ENCODE measurements around the gene PF4V1. TPM values are rescaled to one million over a fixed set of nuclear protein-coding genes. Genes with fewer than 3 reads are reported as not detected.

PF4V1 gene
- total RNA-seq, 1 experiment from 2014 or later, result not detected

GRCh38 chr4:73842696-73843095 is 10.4 kb upstream of the PF4V1 start:
- no peaks in the 10 kb centered on the region for H3F3A ChIP-seq (ENCODE audit: insufficient read depth, low read depth)
- no peak overlapping the region for H2AFZ ChIP-seq
- no peak for DNase-seq
- no peaks in the 10 kb centered on the region for H3K79me2 ChIP-seq (ENCODE audit: low read depth)
- ChIA-PET POLR2A (ENCODE audit: unreplicated experiment) (no interaction called here), CTCF (no interaction called here)
- H3K36me3 ChIP-seq (ENCODE audit: low read depth), result no peaks in the 10 kb centered on the region
- TF ChIP-seq EZH2 (IDR thresholded peaks at IDR 0.05; ENCODE audit: low read depth), result no peak
- no peak for TF ChIP-seq CTCF (conservative IDR thresholded peaks at IDR 0.05)
- intact Hi-C loops (cut with micrococcal nuclease; ENCODE audit: unreplicated experiment), result no loop called here
- no peaks in the 10 kb centered on the region for H3K9me3 ChIP-seq (ENCODE audit: insufficient read depth, low read depth)
- no TSS peak for BruUV-seq (replicated peaks)
- no peak overlapping the region for H3K4me3 ChIP-seq
- no peak overlapping the region for H3K4me2 ChIP-seq
- no peaks in the 10 kb centered on the region for H3K27me3 ChIP-seq (ENCODE audit: insufficient read depth, low read depth)
- no peaks in the 10 kb centered on the region for H3K9me2 ChIP-seq (ENCODE audit: insufficient read depth)
- H3K4me1 ChIP-seq (replicated peaks; ENCODE audit: insufficient read depth), result no peaks in the 10 kb centered on the region; the same call in 1 of the 2 replicates
- no peak overlapping the region for H3K27ac ChIP-seq
- H4K20me1 ChIP-seq (ENCODE audit: insufficient read depth), result no peaks in the 10 kb centered on the region

GRCh38 chr4:73843369-73843768 is 9.7 kb upstream of the PF4V1 start:
- no peaks in the 10 kb centered on the region for H3F3A ChIP-seq (ENCODE audit: insufficient read depth, low read depth)
- H3K4me3 ChIP-seq, result no peak overlapping the region
- TF ChIP-seq EZH2 (IDR thresholded peaks at IDR 0.05; ENCODE audit: low read depth) (no peak), CTCF (conservative IDR thresholded peaks at IDR 0.05) (no peak)
- ChIA-PET CTCF (no interaction called here), POLR2A (ENCODE audit: unreplicated experiment) (no interaction called here)
- H3K36me3 ChIP-seq (ENCODE audit: low read depth), result no peaks in the 10 kb centered on the region
- no peaks in the 10 kb centered on the region for H3K27me3 ChIP-seq (ENCODE audit: insufficient read depth, low read depth)
- no peak overlapping the region for H3K4me2 ChIP-seq
- H3K9me2 ChIP-seq (ENCODE audit: insufficient read depth), result no peaks in the 10 kb centered on the region
- H3K4me1 ChIP-seq (replicated peaks; ENCODE audit: insufficient read depth), result no peaks in the 10 kb centered on the region; the same call in 1 of the 2 replicates
- no peak overlapping the region for H3K27ac ChIP-seq
- H3K79me2 ChIP-seq (ENCODE audit: low read depth), result no peaks in the 10 kb centered on the region
- no peak overlapping the region for H2AFZ ChIP-seq
- BruUV-seq (replicated peaks), result no TSS peak
- intact Hi-C loops (cut with micrococcal nuclease; ENCODE audit: unreplicated experiment), result no loop called here
- no peaks in the 10 kb centered on the region for H4K20me1 ChIP-seq (ENCODE audit: insufficient read depth)
- DNase-seq, result no peak
- no peaks in the 10 kb centered on the region for H3K9me3 ChIP-seq (ENCODE audit: insufficient read depth, low read depth)

- CTCF ChIA-PET, result no interaction called here
- Histone ChIP-seq H3K9me3 (ENCODE audit: insufficient read depth, low read depth) (no peaks in the 10 kb centered on the region), H3F3A (ENCODE audit: insufficient read depth, low read depth) (no peaks in the 10 kb centered on the region), H3K27ac (0 out of 2 replicates have a peak overlapping the region, but pooled peaks have one; percentile 29), H3K79me2 (ENCODE audit: low read depth) (no peaks in the 10 kb centered on the region), H3K4me2 (peak overlapping the region; percentile 16; the same call in 1 of the 2 replicates), H2AFZ (no peak overlapping the region), H3K4me3 (no peak overlapping the region), H3K9me2 (ENCODE audit: insufficient read depth) (no peaks in the 10 kb centered on the region), H4K20me1 (ENCODE audit: insufficient read depth) (no peaks in the 10 kb centered on the region), H3K36me3 (ENCODE audit: low read depth) (no peaks in the 10 kb centered on the region), H3K4me1 (replicated peaks; ENCODE audit: insufficient read depth) (no peaks in the 10 kb centered on the region; the same call in 1 of the 2 replicates), H3K27me3 (ENCODE audit: insufficient read depth, low read depth) (no peaks in the 10 kb centered on the region)
- BruUV-seq (replicated peaks), result no TSS peak
- TF ChIP-seq CTCF (conservative IDR thresholded peaks at IDR 0.05), result no peak
- intact Hi-C loops (cut with micrococcal nuclease; ENCODE audit: unreplicated experiment), result no loop called here
- DNase-seq, result peak in 1 of 2 experiments; percentile 46
- POLR2A ChIA-PET (ENCODE audit: unreplicated experiment), result no interaction called here
Measured at GRCh38 chr4:73844345-73844744, 8.8 kb upstream of the PF4V1 start.

All from PC-9 (cell line).